Activated CD8-positive, alpha-beta memory T cell treated with anti-CD3 and anti-CD28 coated beads, Interleukin-2, amount 50 U/mL, for 48 hours (primary cell): Measurements from ENCODE around the gene RAPSN.
"Not testable (repeated sequence)": the region's sequence is repeated elsewhere in the genome, so short reads cannot be mapped to it uniquely, and the experiment has no call there.

Experiments
- DNase-seq: peaks from one replicate; pipeline ENCODE4 v3.0.0-alpha.2; 2020

RAPSN gene

GRCh38 chr11:47464483-47464882 lies 15.5 kb upstream of the RAPSN start:
- DNase-seq = no peak

- no peak for DNase-seq
These were observed 12.9 kb upstream of the RAPSN start for GRCh38 chr11:47461876-47462275.

- no peak for DNase-seq
These were observed 11.8 kb upstream of the RAPSN start for GRCh38 chr11:47460571-47461235.

GRCh38 chr11:47454258-47454671 lies 5.3 kb upstream of the RAPSN start:
- not testable (repeated sequence) for DNase-seq

- DNase-seq = no peak
These were observed 4.4 kb upstream of the RAPSN start for GRCh38 chr11:47453365-47453764.

GRCh38 chr11:47451990-47452389 lies 3.1 kb upstream of the RAPSN start:
- DNase-seq = no peak

- no peak for DNase-seq
These were observed 2.5 kb upstream of the RAPSN start for GRCh38 chr11:47451436-47451835.

GRCh38 chr11:47449541-47449940 lies 605 bp upstream of the RAPSN start:
- DNase-seq = no peak

GRCh38 chr11:47447906-47448305 lies 1.0 kb downstream of the RAPSN start:
- DNase-seq = no peak

- DNase-seq = no peak
These were observed 2.1 kb downstream of the RAPSN start for GRCh38 chr11:47446833-47447232.

- no peak for DNase-seq
These were observed 3.1 kb downstream of the RAPSN start for GRCh38 chr11:47445840-47446239.

GRCh38 chr11:47443817-47444216 lies 5.1 kb downstream of the RAPSN start:
- no peak for DNase-seq

- no peak for DNase-seq
These were observed 5.8 kb downstream of the RAPSN start for GRCh38 chr11:47443028-47443700.

- no peak for DNase-seq
These were observed 6.4 kb downstream of the RAPSN start for GRCh38 chr11:47442514-47442913.

GRCh38 chr11:47441421-47441820 lies 7.5 kb downstream of the RAPSN start:
- no peak for DNase-seq

- DNase-seq = no peak
These were observed 8.9 kb downstream of the RAPSN start for GRCh38 chr11:47440054-47440476.

- no peak for DNase-seq
These were observed 10.2 kb downstream of the RAPSN start for GRCh38 chr11:47438721-47439120.

- no peak for DNase-seq
These were observed 11.1 kb downstream of the RAPSN start for GRCh38 chr11:47437746-47438418.

GRCh38 chr11:47437218-47437745 lies 11.7 kb downstream of the RAPSN start:
- DNase-seq = no peak

GRCh38 chr11:47436726-47437125 lies 12.2 kb downstream of the RAPSN start:
- DNase-seq = no peak

GRCh38 chr11:47435687-47436086 lies 13.2 kb downstream of the RAPSN start:
- no peak for DNase-seq

- DNase-seq = no peak
These were observed 14.7 kb downstream of the RAPSN start for GRCh38 chr11:47434011-47434786.

GRCh38 chr11:47433157-47433556 lies 15.8 kb downstream of the RAPSN start:
- no peak for DNase-seq
